SU-DHL-6 (cell line): ENCODE measurements around the gene BRI3BP.

ENCODE experiments used
- CTCF ChIP-seq: fragments of 200-600 bp; sonication (generic); IDR thresholded peaks from one replicate; pipeline ENCODE4 v1.5.1; 2017; ENCODE audit warnings: antibody characterized with exemption, mild to moderate bottlenecking, low read length, moderate library complexity; ENCODE audit not compliant: insufficient read depth, poor library complexity, severe bottlenecking
- EZH2phosphoT487 ChIP-seq: fragments of 200-600 bp; sonication (generic), shearing (Covaris generic); conservative IDR thresholded peaks from 2 replicates; pipeline ENCODE4 v1.6.1; 2018; ENCODE audit warnings: mild to moderate bottlenecking, antibody characterized with exemption, low read length, moderate library complexity, mixed read lengths

GRCh38 chr12:124954771-124955170 lies 38.7 kb upstream of the BRI3BP start:
- no peak for TF ChIP-seq CTCF
- no peak for TF ChIP-seq EZH2phosphoT487
